ENCODE data around the gene BTNL8. TPM values are rescaled to one million over a fixed set of nuclear protein-coding genes. Genes with fewer than 3 reads are reported as not detected.
"Not testable (repeated sequence)": the region's sequence is repeated elsewhere in the genome, so short reads cannot be mapped to it uniquely, and the experiment has no call there.

BTNL8 gene
- polyA plus RNA-seq, 2 of the 4 experiments (the other 2 are of a cell fraction) = not detected

DNA sequence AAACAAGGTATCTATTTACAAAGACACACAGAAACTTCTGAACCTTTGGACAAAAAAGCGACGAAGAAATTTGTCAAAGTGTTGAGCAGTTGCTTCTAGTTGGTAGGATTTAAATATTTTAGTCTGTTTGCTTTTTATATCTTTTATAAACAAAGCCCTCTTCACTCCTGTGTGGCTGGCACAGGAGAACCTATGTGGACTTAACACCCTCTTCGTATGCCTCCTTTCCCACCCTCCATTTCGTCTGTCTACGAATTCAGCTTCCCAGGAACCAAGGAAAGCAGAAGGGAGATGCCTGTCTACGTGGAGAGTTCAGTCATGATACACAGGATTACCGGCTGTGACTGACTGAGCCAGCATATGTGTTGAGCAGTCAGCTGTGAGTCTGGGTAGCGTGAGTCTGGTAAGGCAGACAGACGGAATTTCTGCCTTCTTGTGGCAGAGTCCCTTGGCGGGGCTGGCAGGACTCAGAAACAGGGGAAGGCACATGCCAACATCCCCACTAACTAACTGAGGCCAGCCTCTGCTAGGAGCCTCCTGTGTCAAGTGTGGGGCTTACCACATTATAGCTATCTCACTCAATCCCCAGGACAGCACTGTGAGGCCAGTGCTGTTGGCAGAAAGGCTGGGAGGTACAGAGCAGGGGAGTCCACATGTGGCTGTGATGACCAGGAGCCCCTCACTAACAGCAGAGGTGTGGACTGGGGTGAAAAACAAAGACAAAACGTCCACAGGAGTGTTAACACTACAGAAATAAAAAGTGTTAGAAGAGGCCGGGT lies 24.0 kb upstream of the BTNL8 start:
- CTCF ChIA-PET = interaction anchor here (0.9 to 2.5 kb wide), 6 partner anchors 10 to 298 kb away, joined by 3 to 6 read pairs (median 3); no protein-coding TSS in a partner anchor
- FAIRE-seq (no peak), DNase-seq (ENCODE audit: low read depth in 1 of 2, low spot score in 1 of 2) (no peak), ATAC-seq (peak in 1 of 2 experiments; percentile 26; a peak in 1 of 6 replicates)
- TF ChIP-seq MAZ (IDR thresholded peaks at IDR 0.05; ENCODE audit: borderline replicate concordance, low read depth, low read length) (no peak), FOSB (CRISPR knock-in tag; IDR thresholded peaks at IDR 0.05) (no peak), HOXB13 (CRISPR knock-in tag; IDR thresholded peaks at IDR 0.05; ENCODE audit: low read depth) (no peak), KDM1A (IDR thresholded peaks at IDR 0.05; ENCODE audit: low read depth) (no peak), PHF8 (IDR thresholded peaks at IDR 0.05; ENCODE audit: borderline replicate concordance, low read depth) (no peak), CBX2 (IDR thresholded peaks at IDR 0.05; ENCODE audit: borderline replicate concordance, low read depth) (no peak), PBX3 (IDR thresholded peaks at IDR 0.05) (no peak), BCL3 (IDR thresholded peaks at IDR 0.05) (no peak)
- WGBS (ENCODE audit: missing lambda C conversion rate) = 61% methylated on average over 12 of the region's 12 CpGs
- Histone ChIP-seq H3K9me3 (no peaks in the 10 kb centered on the region), H3K4me2 (no peak overlapping the region), H3K4me3 (no peak overlapping the region), H3K27ac (no peak overlapping the region), H3K4me1 (no peaks in the 10 kb centered on the region)
- POLR2A ChIA-PET = no interaction called here

- H3K4me2 ChIP-seq = no peak overlapping the region
- CTCF ChIA-PET = interaction anchor here (1.1 to 2.5 kb wide), 2 partner anchors 9 to 11 kb away, joined by 4 to 6 read pairs; no protein-coding TSS in a partner anchor
- H3K9me3 ChIP-seq = no peaks in the 10 kb centered on the region
- H3K27ac ChIP-seq = no peak overlapping the region
- ATAC-seq = no peak
- FAIRE-seq = no peak
- no peaks in the 10 kb centered on the region for H3K4me1 ChIP-seq
- WGBS (ENCODE audit: missing lambda C conversion rate) = 71% methylated on average over 10 of the region's 10 CpGs
- no peak overlapping the region for H3K4me3 ChIP-seq
- no peak for TF ChIP-seq FOXS1 (CRISPR knock-in tag; IDR thresholded peaks at IDR 0.05)
- no peak for TF ChIP-seq MAZ (IDR thresholded peaks at IDR 0.05; ENCODE audit: borderline replicate concordance, low read depth, low read length)
- no peak for TF ChIP-seq TP53 (CRISPR knock-in tag; IDR thresholded peaks at IDR 0.05)
- no peak for TF ChIP-seq HOXB5 (CRISPR knock-in tag; IDR thresholded peaks at IDR 0.05)
- no peak for TF ChIP-seq ZSCAN20 (CRISPR knock-in tag; IDR thresholded peaks at IDR 0.05)
- no peak for TF ChIP-seq JUN (IDR thresholded peaks at IDR 0.05)
- TF ChIP-seq BCL3 (IDR thresholded peaks at IDR 0.05) = no peak
- TF ChIP-seq CHD2 (IDR thresholded peaks at IDR 0.05; ENCODE audit: low read length, partially characterized antibody) = no peak
- no peak for DNase-seq (ENCODE audit: low read depth in 1 of 2, low spot score in 1 of 2)
- POLR2A ChIA-PET = no interaction called here
Measured at GRCh38 chr5:180875860-180876426, 23.0 kb upstream of the BTNL8 start.

- not testable (repeated sequence) for H3K4me3 ChIP-seq, FAIRE-seq, H3K9me3 ChIP-seq, H3K4me1 ChIP-seq
- WGBS (ENCODE audit: missing lambda C conversion rate) = 28% methylated on average over 9 of the region's 11 CpGs
- ATAC-seq (peak; percentile 73 to 93; a peak in 4 of 6 replicates), DNase-seq (ENCODE audit: low read depth in 1 of 2, low spot score in 1 of 2) (peak in 1 of 2 experiments; percentile 66)
- CTCF ChIA-PET = interaction anchor here (1.0 to 1.4 kb wide), 3 partner anchors 11 to 17 kb away, joined by 3 to 7 read pairs (median 3); no protein-coding TSS in a partner anchor
- POLR2A ChIA-PET = interaction anchor here (0.8 kb wide), 1 partner anchor 76 kb away, joined by 3 read pairs; no protein-coding TSS in a partner anchor
- Histone ChIP-seq H3K4me2 (peak overlapping the region; percentile 71), H3K27ac (0 out of 6 replicates have a peak overlapping the region, but pooled peaks have one; percentile 7 to 44)
Measured at GRCh38 chr5:180885845-180886529, 13.0 kb upstream of the BTNL8 start.
